ENCODE results near the gene CCDC27.
"Not testable (repeated sequence)": the region's sequence is repeated elsewhere in the genome, so short reads cannot be mapped to it uniquely, and the experiment has no call there.

CCDC27 gene

DNA sequence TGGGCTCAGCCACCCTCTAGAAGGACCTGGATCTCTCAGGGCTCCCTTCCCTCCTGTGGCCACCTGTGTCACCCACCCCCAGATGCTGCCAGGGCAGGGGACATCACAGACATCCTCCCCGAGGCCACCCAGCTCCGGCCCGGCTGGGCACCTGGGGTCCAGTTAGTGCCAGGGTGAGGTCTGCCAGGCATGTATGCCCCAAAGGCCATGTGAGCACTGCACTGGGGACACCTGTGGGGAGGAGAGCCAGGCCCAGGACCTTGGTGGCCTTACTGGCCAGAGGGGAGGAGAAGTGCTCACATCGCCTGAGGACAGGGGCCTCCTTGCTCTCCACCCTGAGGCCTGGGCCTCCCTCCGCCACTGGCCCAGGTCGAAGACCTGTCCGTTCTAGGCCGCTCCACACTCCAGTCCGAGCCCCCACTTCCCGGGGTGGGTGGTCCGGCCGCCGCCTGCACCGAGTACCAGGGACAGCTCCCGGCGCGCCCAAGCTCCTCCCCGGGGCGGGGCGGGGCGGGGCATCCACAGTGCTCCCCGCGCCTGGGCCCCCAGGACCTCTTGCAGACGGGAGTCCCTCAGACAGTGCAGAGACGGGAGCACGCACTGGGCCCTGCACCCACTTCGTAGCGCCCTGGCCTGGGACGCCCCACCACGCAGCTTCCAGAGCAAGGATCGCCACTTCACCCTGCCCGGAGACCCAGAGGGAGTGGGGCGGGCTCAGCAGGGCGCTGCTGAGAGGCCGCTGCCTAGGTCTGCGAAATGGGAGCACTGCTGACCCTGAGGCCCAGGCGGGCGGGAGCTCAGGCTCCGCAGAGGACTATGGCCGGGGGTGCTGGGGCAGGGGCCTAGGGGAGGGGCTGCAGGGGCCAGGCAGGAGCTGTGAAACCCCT, 34.3 kb upstream of the CCDC27 start:
- in situ Hi-C loops (cut with HindIII; ENCODE audit: low sequenced_read_pairs) = no loop called here

DNA sequence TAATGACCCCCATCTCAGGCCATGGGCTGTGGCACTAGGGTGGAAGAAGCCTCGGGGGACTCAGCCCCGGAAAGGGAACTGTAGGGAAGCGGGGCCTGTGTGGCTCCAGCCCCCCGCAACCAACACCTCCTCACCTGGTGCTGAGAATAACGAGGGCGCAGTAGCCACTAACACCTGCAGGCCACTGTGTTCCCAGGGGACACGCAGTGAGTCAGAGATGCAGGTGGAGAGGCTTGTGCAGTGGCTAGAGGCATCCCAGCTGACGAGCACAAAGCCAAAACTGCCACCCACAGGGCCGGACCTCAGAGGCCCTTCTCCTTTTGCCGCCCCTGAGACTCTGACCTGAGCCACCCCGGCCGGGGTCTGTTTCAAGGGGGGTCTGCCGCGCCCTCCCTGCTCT, 33.5 kb upstream of the CCDC27 start:
- in situ Hi-C loops (cut with HindIII; ENCODE audit: low sequenced_read_pairs) = no loop called here

- in situ Hi-C loops (cut with HindIII; ENCODE audit: low sequenced_read_pairs) = no loop called here
Observed at GRCh38 chr1:3721955-3722465, 30.2 kb upstream of the CCDC27 start.

DNA sequence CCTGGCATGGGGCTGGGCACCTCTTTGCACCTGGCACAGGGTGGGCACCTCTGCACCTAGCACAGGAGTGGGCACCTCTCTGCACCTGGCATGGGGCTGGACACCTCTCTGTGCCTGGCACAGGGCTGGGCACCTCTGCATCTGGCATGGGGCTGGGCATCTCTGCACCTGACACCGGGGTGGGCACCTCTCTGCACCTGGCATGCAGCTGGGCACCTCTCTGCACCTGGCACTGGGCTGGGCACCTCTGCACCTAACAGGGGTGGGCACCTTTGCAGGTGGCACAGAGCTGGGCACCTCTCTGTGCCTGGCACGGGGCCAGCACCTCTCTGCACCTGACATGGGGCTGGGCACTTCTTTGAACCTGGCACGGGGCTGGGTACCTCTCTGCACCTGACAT, 29.4 kb upstream of the CCDC27 start:
- in situ Hi-C loops (cut with HindIII; ENCODE audit: low sequenced_read_pairs) = no loop called here

- in situ Hi-C loops (cut with HindIII; ENCODE audit: low sequenced_read_pairs) = not testable (repeated sequence)
Observed at GRCh38 chr1:3724416-3725030, 27.7 kb upstream of the CCDC27 start.

GRCh38 chr1:3725366-3725765, 26.9 kb upstream of the CCDC27 start:
- in situ Hi-C loops (cut with HindIII; ENCODE audit: low sequenced_read_pairs) = no loop called here

GRCh38 chr1:3727042-3727824, 25.0 kb upstream of the CCDC27 start:
- in situ Hi-C loops (cut with HindIII; ENCODE audit: low sequenced_read_pairs) = no loop called here

DNA sequence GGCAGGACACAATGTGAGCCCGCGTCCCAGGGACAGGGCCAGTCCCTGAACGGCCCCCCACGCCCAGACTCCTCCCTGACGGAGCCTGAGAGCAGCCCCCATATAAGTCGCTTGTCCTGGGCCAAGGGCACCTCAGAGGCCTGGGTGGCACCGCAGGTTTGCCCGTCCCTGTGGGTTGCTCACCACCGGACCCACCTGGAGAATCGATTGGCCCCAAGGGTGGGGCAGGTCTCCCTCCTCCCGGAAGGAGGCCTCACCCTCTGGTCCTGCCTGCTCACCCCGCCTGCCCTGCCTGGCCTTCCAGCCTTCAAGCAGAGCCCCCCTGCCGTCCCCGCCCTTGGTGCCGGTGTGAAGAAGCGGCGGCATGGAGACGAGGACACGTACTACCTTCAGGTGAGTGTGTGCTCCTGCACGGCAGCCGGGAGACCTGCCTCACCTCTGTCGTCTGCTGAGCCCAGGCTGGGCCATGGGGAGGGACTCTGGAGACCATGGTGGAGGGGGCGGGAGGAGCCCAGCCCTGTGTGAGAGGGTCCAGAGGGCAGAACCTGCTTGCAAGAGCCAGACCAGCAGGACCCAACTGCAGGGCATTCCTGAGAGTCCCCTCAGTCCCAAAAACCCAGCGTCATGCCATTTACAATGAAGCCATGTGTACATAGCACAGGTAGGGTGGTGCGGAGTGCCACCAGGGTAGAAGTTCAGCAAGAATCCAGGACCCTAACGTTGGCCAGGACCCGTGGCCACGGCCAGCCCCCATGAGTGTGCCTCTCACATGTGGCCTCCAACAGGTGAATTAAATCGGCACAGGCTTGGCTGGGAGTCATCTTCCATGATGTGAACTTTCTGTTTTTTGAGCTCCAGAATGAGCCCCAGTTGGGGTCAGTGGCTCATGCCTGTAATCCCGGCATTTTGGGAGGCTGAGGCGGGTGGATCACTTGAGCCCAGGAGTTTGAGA, 24.1 kb upstream of the CCDC27 start:
- in situ Hi-C loops (cut with HindIII; ENCODE audit: low sequenced_read_pairs) = no loop called here

GRCh38 chr1:3729594-3730542, 22.4 kb upstream of the CCDC27 start:
- in situ Hi-C loops (cut with HindIII; ENCODE audit: low sequenced_read_pairs) = no loop called here

GRCh38 chr1:3730543-3731247, 21.6 kb upstream of the CCDC27 start:
- in situ Hi-C loops (cut with HindIII; ENCODE audit: low sequenced_read_pairs) = no loop called here

- in situ Hi-C loops (cut with HindIII; ENCODE audit: low sequenced_read_pairs) = no loop called here
Observed at GRCh38 chr1:3731583-3732433, 20.4 kb upstream of the CCDC27 start.

GRCh38 chr1:3732434-3733093, 19.7 kb upstream of the CCDC27 start:
- in situ Hi-C loops (cut with HindIII; ENCODE audit: low sequenced_read_pairs) = no loop called here

- in situ Hi-C loops (cut with HindIII; ENCODE audit: low sequenced_read_pairs) = no loop called here
Observed at GRCh38 chr1:3733094-3733882, 19.0 kb upstream of the CCDC27 start.

DNA sequence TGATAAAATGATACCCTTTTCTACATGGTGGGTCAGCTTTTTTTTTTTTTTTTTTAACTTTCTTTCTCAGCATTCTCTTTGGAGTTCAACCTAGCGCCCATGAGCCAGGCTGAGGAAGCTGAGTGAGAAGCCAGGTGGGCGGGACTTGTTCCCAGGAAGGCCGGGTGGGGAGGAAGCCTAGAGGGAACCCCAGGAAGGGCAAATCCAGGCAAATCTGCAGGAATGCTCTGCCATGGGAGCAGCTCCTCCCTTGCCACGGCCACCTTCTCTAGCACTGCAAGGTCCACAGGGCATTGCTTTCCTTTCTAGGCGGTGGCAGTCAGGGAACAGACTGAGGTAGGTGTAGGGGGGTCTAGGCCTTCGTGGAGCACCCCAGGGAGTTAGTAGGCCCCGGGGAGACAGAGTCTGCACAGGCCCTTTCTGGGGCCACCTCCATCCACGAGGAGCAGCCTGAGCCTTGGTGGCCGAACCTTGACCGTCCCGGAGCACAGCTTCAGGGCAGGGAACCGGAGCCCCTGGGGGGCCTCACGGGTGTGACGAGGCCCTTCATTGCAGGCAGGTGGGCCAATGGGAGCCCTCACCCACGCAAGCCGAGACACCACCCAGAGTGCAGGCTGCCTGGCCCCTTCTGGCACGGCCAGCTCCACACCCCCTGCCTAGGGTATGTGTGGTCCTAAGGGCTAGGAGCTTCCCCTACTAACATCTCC, 18.2 kb upstream of the CCDC27 start:
- in situ Hi-C loops (cut with HindIII; ENCODE audit: low sequenced_read_pairs) = no loop called here

GRCh38 chr1:3734602-3735001, 17.6 kb upstream of the CCDC27 start:
- in situ Hi-C loops (cut with HindIII; ENCODE audit: low sequenced_read_pairs) = no loop called here

Measured in endothelial cell of hepatic sinusoid (primary cell).